Left ventricle myocardium inferior (tissue), 1 donor: ENCODE results near the gene ZMYND10. TPM values are rescaled to one million over a fixed set of nuclear protein-coding genes. Genes with fewer than 3 reads are reported as not detected.

Experiments
- DNase-seq: peaks from one replicate; pipeline ENCODE4 v3.0.0-alpha.2; 2020
- H3K27ac ChIP-seq: fragments of 200-600 bp; replicated peaks from 2 replicates; pipeline ENCODE4 v1.8.0; 2021
- H3K27me3 ChIP-seq: fragments of 200-600 bp; 2 replicates; pipeline ENCODE4 v1.8.0; 2021; ENCODE audit warnings: low read depth
- H3K36me3 ChIP-seq: fragments of 200-600 bp; 2 replicates; pipeline ENCODE4 v1.8.0; 2021
- H3K4me1 ChIP-seq: fragments of 200-600 bp; 2 replicates; pipeline ENCODE4 v1.8.0; 2021
- H3K4me3 ChIP-seq: fragments of 200-600 bp; 2 replicates; pipeline ENCODE4 v1.8.0; 2021; ENCODE audit warnings: mild to moderate bottlenecking, moderate library complexity
- H3K9me3 ChIP-seq: fragments of 200-600 bp; replicated peaks from 2 replicates; pipeline ENCODE4 v1.8.0; 2021
- intact Hi-C: fragments of 100-400 bp; cut with micrococcal nuclease; formaldehyde crosslinking; loops from one replicate; pipeline ENCODE4 v1.11.0; 2022
- total RNA-seq: library from RNA; stranded (reverse); fragmentation: NEBNext Ultra II Directional; extraction: Animal tissue kit (Norgen Biotek cat#: 25700); gene quantifications from one replicate; pipeline ENCODE4 v1.2.1, GENCODE V29; 2021
- TF ChIP-seq, protein P1 (sequence below): fragments of 200-600 bp; IDR thresholded peaks from 2 replicates; pipeline ENCODE4 v1.8.0; 2021; ENCODE audit warnings: antibody characterized with exemption, mild to moderate bottlenecking, borderline replicate concordance
- donor health status: DM: no; HTN: yes; CAD: no; lungs with severe emphysema.

ZMYND10 gene
- total RNA-seq, 1 donor from 2014 or later = not detected

DNA sequence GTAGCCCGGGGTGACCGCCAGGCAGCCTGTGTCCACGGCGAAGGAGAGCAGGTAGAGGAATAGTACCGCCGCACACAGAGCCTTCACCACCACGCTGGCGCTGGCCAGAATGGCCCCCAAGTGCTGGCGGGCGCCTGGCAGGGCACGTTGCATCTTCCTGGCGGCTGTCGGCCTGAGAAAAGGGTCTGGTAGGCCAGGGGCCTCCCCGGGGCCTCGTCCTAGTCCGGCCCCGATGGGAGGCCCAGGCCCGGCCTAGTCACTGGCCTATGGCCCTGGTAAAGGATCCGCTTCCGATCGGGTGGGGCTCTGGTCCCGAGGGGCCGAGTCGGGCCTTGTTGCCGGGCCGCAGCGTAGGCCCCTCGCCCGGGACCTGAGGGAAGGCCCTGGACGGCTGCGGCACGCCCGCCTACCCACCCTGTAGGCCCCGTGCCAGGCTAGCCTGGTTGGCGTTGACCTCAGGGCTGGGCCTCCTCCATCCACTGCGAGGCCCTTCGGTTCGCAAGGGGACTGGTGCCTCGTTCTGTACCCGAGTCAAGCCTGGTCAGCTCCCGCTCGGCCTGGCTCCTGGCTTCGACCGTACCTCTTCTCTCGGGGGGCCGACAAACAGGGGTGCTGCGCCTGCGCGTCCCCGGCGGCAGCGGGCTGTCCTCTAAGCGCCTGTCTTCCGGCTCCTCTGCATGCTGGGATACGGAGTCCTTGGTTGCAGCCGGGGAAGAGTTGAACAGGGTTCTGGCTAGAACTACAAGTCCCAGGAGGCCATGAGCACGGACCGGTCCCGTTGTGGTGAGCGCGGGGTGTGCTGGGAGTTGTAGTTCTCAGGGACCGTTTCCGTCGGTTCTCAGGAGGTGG lies 13.6 kb upstream of the ZMYND10 start, which contains the start of gene TMEM115:
TMEM115 (minus strand) TSS at position 611 of the 849 bp plus-strand sequence; CDS start at position 153, 458 bp downstream.
- intact Hi-C loops = no loop called here
- Histone ChIP-seq H3K27me3 (no peaks in the 10 kb centered on the region), H3K4me3 (peak within 1 kb of the TSS; percentile 88), H3K9me3 (no peaks in the 10 kb centered on the region), H3K27ac (peak within 1 kb of the TSS; percentile 92), H3K36me3 (peaks cover 37% of the 10 kb centered on the region), H3K4me1 (peaks cover 57% of the 10 kb centered on the region)
- peak; percentile 95 for DNase-seq
- TF ChIP-seq, protein P1, sequence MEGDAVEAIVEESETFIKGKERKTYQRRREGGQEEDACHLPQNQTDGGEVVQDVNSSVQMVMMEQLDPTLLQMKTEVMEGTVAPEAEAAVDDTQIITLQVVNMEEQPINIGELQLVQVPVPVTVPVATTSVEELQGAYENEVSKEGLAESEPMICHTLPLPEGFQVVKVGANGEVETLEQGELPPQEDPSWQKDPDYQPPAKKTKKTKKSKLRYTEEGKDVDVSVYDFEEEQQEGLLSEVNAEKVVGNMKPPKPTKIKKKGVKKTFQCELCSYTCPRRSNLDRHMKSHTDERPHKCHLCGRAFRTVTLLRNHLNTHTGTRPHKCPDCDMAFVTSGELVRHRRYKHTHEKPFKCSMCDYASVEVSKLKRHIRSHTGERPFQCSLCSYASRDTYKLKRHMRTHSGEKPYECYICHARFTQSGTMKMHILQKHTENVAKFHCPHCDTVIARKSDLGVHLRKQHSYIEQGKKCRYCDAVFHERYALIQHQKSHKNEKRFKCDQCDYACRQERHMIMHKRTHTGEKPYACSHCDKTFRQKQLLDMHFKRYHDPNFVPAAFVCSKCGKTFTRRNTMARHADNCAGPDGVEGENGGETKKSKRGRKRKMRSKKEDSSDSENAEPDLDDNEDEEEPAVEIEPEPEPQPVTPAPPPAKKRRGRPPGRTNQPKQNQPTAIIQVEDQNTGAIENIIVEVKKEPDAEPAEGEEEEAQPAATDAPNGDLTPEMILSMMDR = no peak

DNA sequence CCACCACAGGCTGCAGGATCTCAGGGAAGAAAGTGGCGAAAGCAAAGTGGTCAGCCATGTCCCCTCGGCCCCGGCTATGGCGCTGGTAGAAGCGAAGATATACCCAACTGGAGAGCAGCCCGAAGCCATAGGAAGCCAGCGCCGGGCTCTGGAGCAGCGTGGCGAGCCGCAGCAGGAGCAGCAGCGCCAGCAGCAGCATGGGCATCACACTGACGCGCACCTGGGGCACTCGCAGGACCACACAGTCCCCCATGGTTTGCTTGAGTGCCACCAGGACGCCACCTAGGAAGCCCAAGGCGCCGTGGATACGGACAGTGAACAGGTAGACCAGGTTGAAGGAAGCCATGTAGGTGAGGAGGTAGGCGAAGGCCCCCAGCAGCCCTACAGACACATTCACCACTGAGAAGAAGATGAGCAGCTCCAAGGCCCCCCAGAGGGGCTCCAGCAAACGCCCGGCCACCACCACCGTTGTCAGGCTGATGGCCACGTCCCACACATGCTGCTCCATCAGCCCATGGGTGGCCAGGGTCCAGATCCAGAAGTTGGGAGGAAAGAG lies 12.9 kb upstream of the ZMYND10 start:
- H3K4me1 ChIP-seq = peaks cover 62% of the 10 kb centered on the region
- TF ChIP-seq, protein P1 = no peak
- intact Hi-C loops = no loop called here
- H3K4me3 ChIP-seq = peak overlapping the region; percentile 88
- H3K36me3 ChIP-seq = peaks cover 44% of the 10 kb centered on the region
- no peaks in the 10 kb centered on the region for H3K9me3 ChIP-seq
- H3K27ac ChIP-seq = peak overlapping the region; percentile 92
- DNase-seq = no peak
- H3K27me3 ChIP-seq = no peaks in the 10 kb centered on the region

- no peaks in the 10 kb centered on the region for H3K9me3 ChIP-seq
- H3K4me1 ChIP-seq = peaks cover 70% of the 10 kb centered on the region
- intact Hi-C loops = no loop called here
- TF ChIP-seq, protein P1 = no peak
- H3K27ac ChIP-seq = peak overlapping the region; percentile 92
- no peak for DNase-seq
- H3K27me3 ChIP-seq = no peaks in the 10 kb centered on the region
- peak overlapping the region; percentile 88 for H3K4me3 ChIP-seq
- H3K36me3 ChIP-seq = peaks cover 53% of the 10 kb centered on the region
These were observed 11.9 kb upstream of the ZMYND10 start for GRCh38 chr3:50357481-50357880.

- Histone ChIP-seq H3K9me3 (no peaks in the 10 kb centered on the region), H3K36me3 (peaks cover 53% of the 10 kb centered on the region), H3K27ac (peak overlapping the region; percentile 92), H3K27me3 (no peaks in the 10 kb centered on the region), H3K4me1 (peaks cover 76% of the 10 kb centered on the region), H3K4me3 (peak overlapping the region; percentile 88)
- intact Hi-C loops = no loop called here
- TF ChIP-seq, protein P1 = no peak
- peak; percentile 31 for DNase-seq
These were observed 11.0 kb upstream of the ZMYND10 start for GRCh38 chr3:50356553-50356952.

DNA sequence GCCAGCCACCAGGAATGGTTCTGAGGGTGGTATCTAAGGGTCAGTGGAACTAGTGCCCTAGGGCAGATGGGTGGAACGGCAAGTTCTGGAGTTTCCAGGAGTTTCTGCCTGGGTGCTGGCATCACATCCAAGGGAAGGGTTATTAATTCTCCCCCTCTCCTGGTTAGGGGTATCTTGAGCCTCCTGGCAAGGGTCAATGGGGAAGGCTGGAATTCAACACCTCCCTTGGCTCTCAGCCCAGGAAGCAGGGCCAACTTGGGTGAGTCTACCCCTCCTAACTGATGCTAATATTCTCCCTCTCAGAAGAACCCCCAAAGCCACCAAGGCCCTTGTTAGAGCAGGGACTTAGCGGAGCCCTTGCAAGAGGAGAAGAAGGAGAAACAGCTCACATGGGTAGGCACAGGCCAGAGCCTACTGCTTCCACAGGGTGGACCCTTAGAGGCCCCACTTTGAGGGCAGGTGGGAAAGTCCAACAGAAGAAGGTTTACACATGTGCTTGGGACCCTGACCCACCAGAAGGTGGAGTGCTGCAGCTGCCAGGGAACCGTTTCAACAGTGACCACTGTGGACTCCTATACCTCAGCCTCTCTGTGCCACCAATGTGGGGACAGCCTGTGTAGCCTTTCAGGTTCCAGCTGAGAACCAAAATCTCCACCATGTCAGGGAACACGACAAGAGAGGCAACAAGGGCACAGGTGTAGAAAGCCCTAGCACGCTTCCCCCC lies 10.5 kb upstream of the ZMYND10 start:
- TF ChIP-seq, protein P1 = no peak
- H3K36me3 ChIP-seq = peaks cover 53% of the 10 kb centered on the region
- intact Hi-C loops = no loop called here

More for the DNA sequence above, 10.5 kb upstream of the ZMYND10 start:
- H3K9me3 ChIP-seq = no peaks in the 10 kb centered on the region
- peaks cover 82% of the 10 kb centered on the region for H3K4me1 ChIP-seq
- no peak for DNase-seq
- peak overlapping the region; percentile 88 for H3K4me3 ChIP-seq
- no peaks in the 10 kb centered on the region for H3K27me3 ChIP-seq
- H3K27ac ChIP-seq = peak overlapping the region; percentile 92
